Activated T-cell treated with anti-CD3 and anti-CD28 coated beads for 24 hours (primary cell): ENCODE data around the gene VARS2.

ENCODE experiments used
- DNase-seq: peaks from one replicate; pipeline ENCODE4 v3.0.0-alpha.2; 2020; ENCODE audit warnings: low read depth

VARS2 gene

DNA sequence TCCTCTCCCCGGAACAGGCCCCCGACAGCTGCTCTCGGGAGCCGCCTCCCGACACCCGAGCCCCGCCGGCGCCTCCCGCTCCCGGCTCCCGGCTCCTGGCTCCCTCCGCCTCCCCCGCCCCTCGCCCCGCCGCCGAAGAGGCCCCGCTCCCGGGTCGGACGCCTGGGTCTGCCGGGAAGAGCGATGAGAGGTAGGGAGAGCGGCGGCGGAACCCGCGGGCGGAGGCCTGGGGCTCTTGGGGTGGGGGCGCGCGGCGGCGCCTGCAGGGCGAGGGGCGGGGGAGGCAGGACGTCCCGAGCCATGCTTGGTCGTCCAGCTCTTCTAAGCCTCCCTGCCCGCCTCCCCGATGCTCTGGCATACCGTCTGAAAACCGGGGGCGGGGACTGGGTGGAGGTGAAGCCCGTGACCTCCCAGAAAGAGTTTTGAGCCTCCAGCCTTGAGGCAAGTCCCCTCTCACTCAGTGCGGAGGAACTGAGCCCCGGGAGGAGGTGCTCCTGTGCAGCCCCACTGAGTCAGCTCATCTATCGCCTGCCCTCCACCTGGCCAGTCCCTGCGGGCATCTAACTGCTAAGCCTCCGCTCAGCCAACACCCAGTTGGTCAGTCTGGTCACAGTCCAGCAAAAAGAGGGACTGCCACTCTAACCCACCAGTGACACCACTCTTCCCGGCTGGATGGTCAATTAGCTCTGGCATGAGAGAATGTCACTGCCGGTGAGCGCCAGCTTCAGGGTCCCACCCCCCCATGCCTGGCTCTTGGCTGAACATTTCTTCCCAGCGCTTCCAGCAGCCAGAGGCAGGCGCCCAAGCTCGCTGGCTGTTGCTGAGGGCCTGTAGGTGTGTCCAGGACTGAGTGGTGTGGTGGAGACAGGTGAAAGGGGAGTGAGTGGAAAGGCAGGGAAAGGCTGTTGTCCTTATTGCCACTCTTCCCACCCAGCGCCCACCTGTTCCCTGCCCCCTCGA lies 29.2 kb upstream of the VARS2 start:
- DNase-seq: no peak

DNA sequence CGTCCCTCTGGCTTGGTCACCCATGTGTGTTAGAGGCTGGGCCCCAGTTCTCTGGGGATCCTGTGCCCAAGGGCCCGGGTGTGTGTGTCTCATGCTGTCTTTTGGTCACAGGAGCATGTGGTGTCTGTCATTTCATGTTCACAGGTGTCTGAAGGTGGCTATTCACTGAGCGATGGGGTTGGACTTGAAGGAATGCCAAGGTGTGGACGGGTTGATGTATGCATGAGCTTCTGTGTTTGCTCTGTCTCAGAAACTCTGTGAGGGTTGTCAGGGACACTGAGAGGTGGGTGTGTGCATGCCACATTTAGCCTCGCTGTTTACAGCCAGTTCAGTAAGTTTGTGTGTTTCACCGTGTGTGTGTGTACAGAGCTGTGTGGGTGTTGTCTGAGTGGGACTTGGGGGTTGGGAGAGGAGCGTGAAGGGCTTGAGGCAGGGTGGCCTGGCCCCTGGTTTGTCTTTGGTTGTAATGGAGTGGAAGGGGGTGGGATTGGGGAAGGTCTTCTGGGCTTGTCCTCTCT lies 28.5 kb upstream of the VARS2 start:
- no peak for DNase-seq

DNA sequence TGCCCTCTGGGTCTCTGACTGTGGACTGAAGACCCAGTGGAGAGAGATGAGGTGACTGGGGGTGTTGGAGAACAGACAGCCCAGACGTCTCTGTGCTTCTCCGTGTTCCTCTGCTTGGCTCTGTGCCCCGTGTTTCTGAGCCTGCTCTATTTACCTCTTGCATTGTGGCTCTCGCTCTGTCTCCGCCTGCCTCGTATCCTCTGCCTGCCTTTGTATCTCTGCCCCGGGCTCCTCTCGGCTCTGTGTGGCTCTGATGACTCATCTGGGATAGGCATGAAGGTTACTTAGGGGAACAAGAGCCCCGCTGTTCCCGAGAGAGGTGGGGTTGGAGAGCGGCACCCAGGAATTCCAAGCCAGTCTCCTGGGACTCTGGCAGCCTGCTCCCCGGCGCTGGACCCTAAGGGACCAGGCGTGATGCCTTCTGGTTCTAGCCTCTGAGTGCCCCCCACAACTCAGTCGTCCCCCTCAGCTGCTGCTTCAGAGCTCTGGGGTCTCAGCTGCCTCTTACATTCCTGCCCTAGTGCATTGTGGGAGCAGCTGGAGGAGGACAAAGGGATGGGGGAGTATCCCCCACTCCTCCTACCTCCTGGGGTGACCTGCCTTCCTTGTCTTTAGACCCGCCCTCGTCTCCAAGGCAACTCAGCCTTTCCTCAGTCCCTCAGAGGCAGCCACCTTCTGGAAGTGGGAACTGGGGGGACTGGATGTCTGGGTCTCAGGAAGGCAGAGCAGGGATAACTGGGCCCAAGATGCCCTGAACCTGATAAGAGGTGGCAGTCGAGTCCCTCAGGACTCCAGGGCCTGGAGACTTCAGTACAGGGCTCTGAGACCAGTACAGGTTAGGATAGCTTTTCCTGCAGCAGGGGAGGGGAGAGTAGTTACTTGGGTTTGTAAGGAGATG lies 27.8 kb upstream of the VARS2 start:
- no peak for DNase-seq

DNA sequence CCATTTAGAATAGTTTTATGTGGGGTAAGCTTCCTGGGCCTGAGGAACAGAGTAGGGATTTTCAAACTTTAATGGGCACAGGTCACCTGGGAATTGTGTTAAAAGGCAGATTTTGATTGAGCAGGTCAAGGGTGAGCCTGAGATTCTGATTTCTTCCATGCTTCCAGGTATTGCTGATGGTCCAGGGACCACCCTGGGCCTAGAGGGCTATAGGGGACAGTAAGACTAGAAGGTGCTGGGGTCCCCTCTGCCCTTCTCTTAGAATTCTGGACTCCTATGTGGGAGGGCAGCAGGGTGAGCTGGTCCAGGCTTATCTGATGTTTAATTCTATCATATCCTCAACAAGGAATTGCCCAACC lies 27.2 kb upstream of the VARS2 start:
- no peak for DNase-seq

DNA sequence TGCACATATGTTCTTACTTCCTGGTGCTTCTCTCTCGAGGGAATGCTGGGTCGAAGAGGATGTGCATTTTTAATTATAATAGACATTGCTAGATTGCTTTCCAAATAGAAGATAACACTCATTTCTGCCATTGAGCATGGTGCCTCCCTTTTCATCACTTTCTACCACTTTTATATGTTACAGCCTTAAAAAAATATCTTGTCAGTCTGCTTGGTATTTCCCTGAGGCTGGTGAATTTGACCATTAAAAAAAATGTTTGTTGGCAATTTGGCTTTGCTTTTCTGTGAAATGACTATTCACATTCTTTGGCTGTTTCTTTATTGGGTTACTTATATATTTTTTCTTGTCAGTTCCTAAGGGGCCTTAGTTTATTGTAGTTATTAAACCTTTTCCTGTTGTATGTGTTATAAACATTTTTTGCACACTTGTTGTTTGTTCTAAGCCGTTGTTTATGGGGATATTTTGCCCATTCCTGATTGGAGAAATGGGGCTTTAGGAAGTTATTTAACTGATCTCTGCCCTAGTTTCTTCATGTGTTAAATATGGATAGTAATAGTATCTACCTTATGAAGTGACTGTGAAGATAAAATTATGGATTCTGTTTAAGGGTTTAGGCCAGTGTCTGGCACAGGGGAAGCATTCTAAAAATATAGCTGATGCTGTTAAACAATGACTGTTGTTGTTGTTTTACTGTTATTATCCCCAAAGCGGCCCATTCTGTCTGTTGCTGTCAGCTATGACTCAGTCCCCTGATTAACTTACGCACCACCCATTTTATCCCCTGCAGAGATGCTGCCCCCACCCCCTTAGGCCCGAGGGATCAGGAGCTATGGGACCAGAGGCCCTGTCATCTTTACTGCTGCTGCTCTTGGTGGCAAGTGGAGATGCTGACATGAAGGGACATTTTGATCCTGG lies 25.9 kb upstream of the VARS2 start:
- DNase-seq: no peak

DNA sequence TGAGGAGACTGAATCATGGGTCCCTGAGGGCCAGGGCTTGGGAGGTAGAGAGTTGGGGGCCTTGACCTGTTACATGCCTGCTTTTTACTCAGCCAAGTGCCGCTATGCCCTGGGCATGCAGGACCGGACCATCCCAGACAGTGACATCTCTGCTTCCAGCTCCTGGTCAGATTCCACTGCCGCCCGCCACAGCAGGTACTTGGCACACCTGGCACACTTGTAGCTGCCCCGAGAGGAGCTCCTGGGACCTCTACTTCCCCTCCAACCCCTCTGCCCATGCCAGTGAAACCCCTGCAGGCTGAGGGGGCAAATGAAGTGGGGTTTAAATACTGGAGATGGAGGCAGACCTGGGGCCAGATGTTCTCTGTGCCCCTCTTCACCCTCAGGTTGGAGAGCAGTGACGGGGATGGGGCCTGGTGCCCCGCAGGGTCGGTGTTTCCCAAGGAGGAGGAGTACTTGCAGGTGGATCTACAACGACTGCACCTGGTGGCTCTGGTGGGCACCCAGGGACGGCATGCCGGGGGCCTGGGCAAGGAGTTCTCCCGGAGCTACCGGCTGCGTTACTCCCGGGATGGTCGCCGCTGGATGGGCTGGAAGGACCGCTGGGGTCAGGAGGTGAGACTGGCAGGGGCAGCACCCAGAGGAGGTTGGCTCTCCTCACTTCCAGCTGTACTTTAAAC lies 25.1 kb upstream of the VARS2 start:
- no peak for DNase-seq

DNA sequence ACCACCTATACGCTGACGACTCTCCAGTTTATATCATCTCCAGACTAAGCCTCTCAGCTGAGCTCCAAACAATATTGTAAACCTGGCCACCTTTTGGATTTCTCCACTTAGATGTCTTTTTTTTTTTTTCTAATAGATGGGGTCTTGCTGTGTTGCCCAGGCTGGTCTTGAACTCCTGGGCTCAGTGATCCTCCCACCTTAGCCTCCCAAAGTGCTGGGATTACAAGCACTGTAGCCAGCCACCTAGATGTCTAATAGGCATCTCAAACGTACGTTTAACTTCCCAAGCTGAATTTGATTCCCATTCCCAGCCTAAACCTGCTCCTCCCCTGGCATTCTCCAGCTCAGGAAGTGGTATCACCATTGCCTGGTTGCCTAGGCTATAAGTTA lies 24.5 kb upstream of the VARS2 start:
- DNase-seq: no peak

DNA sequence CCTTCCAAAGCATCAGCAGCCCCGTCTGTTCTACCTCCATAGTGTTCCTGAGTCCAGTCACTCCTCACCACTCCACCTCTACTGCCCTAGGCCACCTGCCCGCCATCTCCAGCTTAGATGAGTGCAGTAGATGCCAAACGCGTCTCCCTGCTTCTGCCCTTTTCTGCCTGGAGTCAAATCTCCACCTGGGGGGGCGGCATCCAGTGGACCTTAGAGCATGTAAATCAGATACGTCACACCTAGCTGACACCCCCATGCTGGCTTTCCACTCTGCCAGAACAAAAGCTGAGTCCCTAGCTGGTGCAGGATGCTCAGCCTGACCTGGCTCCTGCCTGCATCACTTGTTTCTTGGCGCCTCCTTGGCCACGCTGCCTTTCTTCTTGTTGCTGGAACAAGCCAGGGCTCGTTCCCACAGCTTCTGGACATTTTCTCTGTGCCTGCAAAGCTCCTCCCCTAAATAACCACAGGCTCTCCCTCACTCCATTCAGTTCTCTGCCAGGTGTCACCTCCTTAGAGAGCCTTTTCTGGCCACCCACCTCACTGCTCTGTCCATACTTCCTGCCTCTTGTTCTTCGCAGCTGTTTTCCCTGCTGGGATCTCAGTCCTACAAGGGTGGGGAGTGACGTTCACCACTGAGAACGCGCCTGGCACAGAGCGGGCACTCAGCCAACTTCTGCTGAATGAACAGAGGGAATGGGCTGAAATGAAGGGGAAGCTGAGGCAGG lies 24.0 kb upstream of the VARS2 start:
- no peak for DNase-seq

DNA sequence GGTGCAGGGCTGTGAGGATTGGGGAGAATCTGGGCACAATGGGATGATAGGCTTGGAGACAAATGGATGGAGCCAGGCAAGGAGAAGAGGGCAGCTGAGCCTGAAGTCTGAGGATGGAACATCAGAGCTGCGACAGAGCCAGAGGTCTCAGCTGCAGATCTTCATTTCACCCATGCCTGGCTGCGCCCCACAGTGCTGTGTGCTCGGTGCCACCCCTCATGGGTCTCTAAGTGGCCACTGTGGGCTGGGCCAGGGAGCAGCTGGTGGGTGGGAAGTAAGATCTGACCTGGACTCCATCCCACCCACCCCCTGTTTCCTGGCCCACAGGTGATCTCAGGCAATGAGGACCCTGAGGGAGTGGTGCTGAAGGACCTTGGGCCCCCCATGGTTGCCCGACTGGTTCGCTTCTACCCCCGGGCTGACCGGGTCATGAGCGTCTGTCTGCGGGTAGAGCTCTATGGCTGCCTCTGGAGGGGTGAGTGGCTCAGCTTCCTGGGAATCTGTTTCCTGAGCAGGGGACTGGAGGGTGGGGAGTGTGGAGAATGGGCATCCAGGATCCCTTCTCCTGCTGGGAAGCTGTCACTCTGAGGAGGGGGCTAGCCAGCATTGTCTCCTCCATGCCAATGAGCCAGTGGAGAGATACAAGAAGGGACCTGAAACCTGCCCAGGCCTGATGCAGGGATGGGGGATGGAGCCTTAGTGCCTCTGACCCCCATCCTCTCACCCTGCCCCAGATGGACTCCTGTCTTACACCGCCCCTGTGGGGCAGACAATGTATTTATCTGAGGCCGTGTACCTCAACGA lies 23.2 kb upstream of the VARS2 start:
- DNase-seq: no peak

DNA sequence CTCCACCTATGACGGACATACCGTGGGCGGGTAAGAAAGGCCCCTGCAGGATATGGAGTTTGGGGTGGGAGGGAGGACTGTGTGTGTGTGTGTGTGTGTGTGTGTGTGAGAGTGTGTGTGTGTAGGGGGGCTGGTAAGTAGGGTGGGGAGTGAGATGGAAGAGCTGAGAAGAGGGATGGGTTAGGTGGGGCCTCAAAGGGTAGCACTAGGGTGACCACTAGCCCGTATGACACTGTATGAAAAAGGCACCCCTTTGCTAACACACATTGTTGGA lies 22.7 kb upstream of the VARS2 start:
- DNase-seq: no peak

DNA sequence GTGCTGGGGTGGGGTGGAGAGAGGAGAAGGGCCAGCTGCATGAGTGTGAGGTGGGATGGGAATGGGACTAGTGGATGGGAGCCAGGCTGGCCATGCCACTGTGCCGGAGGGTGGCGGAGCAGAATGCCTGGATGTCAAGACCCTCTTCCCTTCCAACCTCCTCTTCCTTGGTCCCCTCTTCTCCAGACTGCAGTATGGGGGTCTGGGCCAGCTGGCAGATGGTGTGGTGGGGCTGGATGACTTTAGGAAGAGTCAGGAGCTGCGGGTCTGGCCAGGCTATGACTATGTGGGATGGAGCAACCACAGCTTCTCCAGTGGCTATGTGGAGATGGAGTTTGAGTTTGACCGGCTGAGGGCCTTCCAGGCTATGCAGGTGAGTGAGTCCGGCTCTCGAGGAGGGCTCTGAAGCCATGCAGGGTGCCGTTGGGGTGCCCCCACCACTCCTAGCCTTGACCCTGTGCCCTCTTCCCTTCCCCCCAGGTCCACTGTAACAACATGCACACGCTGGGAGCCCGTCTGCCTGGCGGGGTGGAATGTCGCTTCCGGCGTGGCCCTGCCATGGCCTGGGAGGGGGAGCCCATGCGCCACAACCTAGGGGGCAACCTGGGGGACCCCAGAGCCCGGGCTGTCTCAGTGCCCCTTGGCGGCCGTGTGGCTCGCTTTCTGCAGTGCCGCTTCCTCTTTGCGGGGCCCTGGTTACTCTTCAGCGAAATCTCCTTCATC lies 22.1 kb upstream of the VARS2 start:
- DNase-seq: no peak

DNA sequence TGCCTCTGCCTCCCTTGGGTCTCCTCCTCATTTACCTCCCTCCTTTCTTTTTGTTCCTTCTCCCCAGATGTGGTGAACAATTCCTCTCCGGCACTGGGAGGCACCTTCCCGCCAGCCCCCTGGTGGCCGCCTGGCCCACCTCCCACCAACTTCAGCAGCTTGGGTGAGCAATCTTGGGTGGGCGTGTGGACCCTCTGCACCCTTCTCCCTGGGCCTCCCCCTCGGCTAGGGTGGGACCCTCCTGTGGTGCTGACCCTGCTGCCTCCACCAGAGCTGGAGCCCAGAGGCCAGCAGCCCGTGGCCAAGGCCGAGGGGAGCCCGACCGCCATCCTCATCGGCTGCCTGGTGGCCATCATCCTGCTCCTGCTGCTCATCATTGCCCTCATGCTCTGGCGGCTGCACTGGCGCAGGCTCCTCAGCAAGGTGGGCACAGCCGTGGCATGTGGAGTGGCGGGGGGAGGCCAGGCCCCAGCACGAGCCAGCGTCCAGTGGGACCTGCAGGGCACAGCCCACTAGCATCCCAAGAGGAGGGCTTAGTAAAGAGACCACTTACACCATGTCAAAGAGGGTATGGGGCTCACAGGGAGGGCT lies 20.9 kb upstream of the VARS2 start:
- no peak for DNase-seq

DNA sequence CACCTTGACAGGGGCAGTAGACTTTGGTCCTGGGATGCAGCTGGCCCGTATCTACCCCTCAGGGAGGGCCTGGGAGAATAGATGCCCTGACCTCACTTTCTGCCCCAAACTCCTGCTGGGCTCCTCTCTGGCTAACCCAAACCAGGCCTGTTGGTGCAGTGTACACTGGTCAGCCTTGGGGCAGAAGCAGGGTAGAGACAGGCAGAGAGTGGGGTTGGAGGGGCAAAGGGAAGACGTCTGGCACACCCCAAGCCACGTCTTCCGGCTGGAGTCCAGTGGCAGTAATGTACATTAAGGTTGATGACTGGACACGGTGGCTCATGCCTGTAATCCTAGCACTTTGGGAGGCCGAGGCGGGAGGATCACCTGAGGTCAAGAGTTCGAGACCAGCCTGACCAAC lies 20.4 kb upstream of the VARS2 start:
- DNase-seq: no peak

DNA sequence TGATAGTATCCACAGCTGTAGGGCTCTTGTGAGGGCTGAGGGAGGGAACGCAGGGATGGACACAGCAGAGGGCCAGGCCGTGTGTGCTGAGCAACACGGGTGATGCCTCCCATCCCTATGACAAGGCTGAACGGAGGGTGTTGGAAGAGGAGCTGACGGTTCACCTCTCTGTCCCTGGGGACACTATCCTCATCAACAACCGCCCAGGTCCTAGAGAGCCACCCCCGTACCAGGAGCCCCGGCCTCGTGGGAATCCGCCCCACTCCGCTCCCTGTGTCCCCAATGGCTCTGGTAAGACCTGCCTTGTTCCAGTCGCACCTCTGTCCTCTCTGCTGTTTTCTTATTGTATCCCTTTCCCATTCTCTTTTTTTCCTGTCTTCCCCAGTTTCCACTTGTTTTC lies 19.7 kb upstream of the VARS2 start:
- DNase-seq: no peak

DNA sequence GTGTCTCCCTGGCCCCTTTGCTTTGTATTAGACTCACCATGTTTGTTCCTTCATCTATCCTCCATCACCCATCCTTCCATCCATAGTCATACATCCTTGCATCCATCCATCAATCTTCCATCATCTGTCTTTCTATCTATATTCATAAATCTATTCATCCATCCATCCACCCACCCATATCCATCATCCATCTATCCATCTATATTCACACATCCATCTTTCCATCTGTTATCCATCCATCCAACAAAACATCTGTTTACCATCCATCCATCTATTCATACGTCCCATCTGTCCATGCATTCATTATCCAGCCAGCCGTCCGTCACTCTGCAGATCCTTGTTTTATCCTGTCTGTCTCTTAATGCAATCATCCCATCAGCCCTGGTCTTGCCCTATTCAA lies 19.1 kb upstream of the VARS2 start:
- no peak for DNase-seq

DNA sequence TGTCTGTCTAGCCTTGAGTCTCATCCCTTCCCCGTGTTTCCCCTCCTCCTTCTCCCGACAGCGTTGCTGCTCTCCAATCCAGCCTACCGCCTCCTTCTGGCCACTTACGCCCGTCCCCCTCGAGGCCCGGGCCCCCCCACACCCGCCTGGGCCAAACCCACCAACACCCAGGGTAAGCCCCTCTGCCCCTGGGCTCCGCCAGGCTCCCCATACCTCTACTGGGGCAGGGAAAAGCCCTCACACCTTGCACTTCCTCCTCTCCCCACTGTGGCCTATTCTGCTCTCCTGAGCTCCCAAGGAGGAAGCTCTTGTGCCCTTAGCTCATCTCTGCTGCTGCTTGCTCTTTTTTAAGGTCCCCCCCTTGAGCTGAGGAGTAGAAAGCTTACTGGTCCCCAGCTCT lies 18.7 kb upstream of the VARS2 start:
- no peak for DNase-seq

DNA sequence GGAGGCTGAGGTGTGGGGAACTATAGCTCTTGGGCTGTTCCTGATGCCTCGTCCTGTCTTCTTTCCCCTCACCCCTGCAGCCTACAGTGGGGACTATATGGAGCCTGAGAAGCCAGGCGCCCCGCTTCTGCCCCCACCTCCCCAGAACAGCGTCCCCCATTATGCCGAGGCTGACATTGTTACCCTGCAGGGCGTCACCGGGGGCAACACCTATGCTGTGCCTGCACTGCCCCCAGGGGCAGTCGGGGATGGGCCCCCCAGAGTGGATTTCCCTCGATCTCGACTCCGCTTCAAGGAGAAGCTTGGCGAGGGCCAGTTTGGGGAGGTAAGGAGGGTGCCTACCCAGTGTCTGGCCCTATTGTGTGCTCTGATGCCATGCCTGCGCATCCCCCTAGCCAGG lies 17.5 kb upstream of the VARS2 start:
- DNase-seq: no peak

DNA sequence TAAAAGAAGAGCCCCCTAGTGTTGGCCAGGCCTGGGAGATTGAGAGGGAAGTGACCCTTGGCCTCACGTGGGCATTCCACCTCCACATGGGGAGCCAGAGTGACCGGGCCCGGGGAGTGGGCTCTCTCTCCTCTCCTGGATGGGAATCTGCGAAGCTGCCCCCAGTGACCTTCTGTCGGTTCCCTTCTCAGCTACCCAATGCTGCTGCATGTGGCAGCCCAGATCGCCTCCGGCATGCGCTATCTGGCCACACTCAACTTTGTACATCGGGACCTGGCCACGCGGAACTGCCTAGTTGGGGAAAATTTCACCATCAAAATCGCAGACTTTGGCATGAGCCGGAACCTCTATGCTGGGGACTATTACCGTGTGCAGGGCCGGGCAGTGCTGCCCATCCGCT lies 16.2 kb upstream of the VARS2 start:
- no peak for DNase-seq

DNA sequence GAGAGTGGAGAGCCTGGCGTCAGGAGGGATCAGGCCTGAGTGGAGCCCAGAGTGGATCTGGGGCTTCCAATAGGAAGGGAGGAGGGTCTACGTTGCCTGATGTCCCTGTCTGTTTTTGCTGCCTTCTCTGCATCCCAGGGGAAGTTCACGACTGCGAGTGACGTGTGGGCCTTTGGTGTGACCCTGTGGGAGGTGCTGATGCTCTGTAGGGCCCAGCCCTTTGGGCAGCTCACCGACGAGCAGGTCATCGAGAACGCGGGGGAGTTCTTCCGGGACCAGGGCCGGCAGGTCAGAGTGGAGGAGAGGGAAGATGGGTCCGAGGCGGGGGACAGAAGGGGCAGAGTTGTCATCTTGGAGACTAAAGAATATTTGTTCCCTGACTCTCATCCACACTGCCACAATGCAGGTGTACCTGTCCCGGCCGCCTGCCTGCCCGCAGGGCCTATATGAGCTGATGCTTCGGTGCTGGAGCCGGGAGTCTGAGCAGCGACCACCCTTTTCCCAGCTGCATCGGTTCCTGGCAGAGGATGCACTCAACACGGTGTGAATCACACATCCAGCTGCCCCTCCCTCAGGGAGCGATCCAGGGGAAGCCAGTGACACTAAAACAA lies 15.2 kb upstream of the VARS2 start:
- no peak for DNase-seq
